Esophagus squamous epithelium (tissue), 5 donors: ENCODE measurements around the gene ANXA5. TPM values are rescaled to one million over a fixed set of nuclear protein-coding genes. Genes with fewer than 3 reads are reported as not detected.
A peak's percentile ranks its signal among the peaks of the same experiment; 100 is the strongest.

ENCODE experiments used
- DNase-seq: peaks from one replicate; lab custom pipeline; 2025; lab: John Stamatoyannopoulos, UW
- H3K27ac ChIP-seq, 4 donors: fragments of 200-600 bp; sonication (generic); one replicate each; pipeline ENCODE4 v1.5.1; 2016 to 2019; ENCODE audit warnings: mild to moderate bottlenecking in 1 of 4
- H3K27me3 ChIP-seq, 4 donors: fragments of 200-600 bp; sonication (generic); 1 replicate in 3 of 4; 2 replicates in 1 of 4; pipeline versions ENCODE4 v1.5.1 to v1.6.0; 2017 to 2021; ENCODE audit warnings: antibody characterized with exemption in 1 of 4
- H3K36me3 ChIP-seq, 3 donors: fragments of 200-600 bp; sonication (generic); one replicate each; pipeline ENCODE4 v1.5.1; 2016 to 2019
- H3K4me1 ChIP-seq, 3 donors: fragments of 200-600 bp; sonication (generic); one replicate each; pipeline ENCODE4 v1.5.1; 2017 to 2019
- H3K4me3 ChIP-seq, 4 donors: fragments of 200-600 bp; sonication (generic); 1 replicate in 3 of 4; 2 replicates in 1 of 4; pipeline ENCODE4 v1.5.1; 2016 to 2019; ENCODE audit warnings: mild to moderate bottlenecking in 2 of 4, moderate library complexity in 1 of 4
- H3K9me3 ChIP-seq, 3 donors: fragments of 200-600 bp; sonication (generic); one replicate each; pipeline ENCODE4 v1.5.1; 2016 to 2019
- CTCF ChIP-seq, 6 experiments: fragments of 450-650 bp in 4 of 6; fragments of 200-600 bp in 2 of 6; sonication (generic) in 2 of 6; IDR thresholded peaks; one replicate each; pipeline ENCODE4 v1.5.1; 2016 to 2019; ENCODE audit warnings: antibody characterized with exemption in 6 of 6, mild to moderate bottlenecking in 4 of 6, moderate library complexity in 4 of 6
- POLR2A ChIP-seq, 4 donors: fragments of 450-650 bp; IDR thresholded peaks; one replicate each; pipeline ENCODE4 v1.6.1; 2017; ENCODE audit warnings: antibody characterized with exemption in 4 of 4, mild to moderate bottlenecking in 4 of 4, moderate library complexity in 3 of 4
- WGBS, 2 donors: methylation state at CpG; one replicate each; pipeline ENCODE4 v1.1.5; 2018; 5-methylcytosine and 5-hydroxymethylcytosine counted together
- intact Hi-C: fragments of 100-400 bp; cut with DNase I; formaldehyde crosslinking; loops from one replicate; pipeline ENCODE4 v1.15.0; 2022
- total RNA-seq, 4 donors: library from RNA; depleted of rRNA; stranded (reverse); fragments of >200 nt; gene quantifications; one replicate each; pipeline ENCODE4 v1.1.0, GENCODE V29; 2016
- donor health status: DM: yes; HTN: yes; CAD: no.

ANXA5 gene
- total RNA-seq, 4 donors from 2014 or later, result 50.4 to 153 (median 117) TPM

DNA sequence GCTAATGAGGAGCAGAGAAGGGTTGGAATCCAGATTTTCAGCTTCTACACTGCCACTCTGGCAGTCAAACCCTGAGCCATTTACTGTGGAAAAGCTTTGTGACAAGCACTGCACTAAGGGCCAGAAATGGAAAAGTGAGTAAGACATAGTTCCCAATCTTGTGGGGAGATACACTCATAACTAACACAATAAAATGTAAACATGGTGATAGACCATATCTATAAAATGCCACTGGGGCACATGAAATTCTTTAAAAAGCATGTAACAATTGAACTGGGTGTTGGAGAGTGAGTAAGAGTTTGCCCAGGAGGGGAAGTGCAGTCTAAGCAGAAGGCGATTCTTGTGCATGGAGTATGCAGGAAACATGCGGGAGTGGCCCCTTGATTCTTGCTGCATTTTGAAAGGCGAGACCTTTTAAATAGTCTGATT is 32.0 kb upstream of the ANXA5 start:
- WGBS, 2 donors, result 35 to 70% methylated on average over 3 of the region's 3 CpGs
- intact Hi-C loops, result no loop called here
- Histone ChIP-seq H3K36me3 (no peaks in the 10 kb centered on the region), H3K4me1 (no peaks in the 10 kb centered on the region), H3K4me3 (no peak overlapping the region), H3K27me3 (no peaks in the 10 kb centered on the region), H3K9me3 (no peaks in the 10 kb centered on the region), H3K27ac (no peak overlapping the region)
- no peak for DNase-seq
- no peak for TF ChIP-seq POLR2A (IDR thresholded peaks at IDR 0.05)
- no peak for TF ChIP-seq CTCF (IDR thresholded peaks at IDR 0.05)

DNA sequence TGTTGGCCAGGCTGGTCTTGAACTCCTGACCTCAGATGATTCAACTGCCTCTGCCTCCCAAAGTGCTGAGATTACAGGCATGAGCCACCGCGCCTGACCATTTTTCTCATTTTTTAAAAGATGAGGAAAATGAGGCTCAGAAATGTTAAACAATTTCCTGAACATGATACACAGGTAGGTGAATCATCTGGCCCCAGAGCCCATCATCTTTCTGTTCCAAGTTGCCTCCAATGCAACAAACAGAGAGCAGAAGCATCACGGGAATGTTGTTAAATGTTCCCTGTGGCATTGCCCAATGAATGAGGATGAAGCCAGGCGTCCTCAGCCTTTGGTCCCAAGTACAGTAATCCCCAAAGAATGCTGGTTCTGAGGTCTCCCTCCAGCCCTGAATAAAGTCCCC is 31.3 kb upstream of the ANXA5 start:
- H3K4me3 ChIP-seq, result no peak overlapping the region
- no peak overlapping the region for H3K27ac ChIP-seq
- no peaks in the 10 kb centered on the region for H3K4me1 ChIP-seq
- TF ChIP-seq CTCF (IDR thresholded peaks at IDR 0.05) (no peak), POLR2A (IDR thresholded peaks at IDR 0.05) (no peak)
- H3K36me3 ChIP-seq, result no peaks in the 10 kb centered on the region
- no peak for DNase-seq
- 62 to 66% methylated on average over 3 to 4 of the region's 4 CpGs for WGBS, 2 donors
- H3K9me3 ChIP-seq, result no peaks in the 10 kb centered on the region
- H3K27me3 ChIP-seq, result no peaks in the 10 kb centered on the region
- intact Hi-C loops, result no loop called here

GRCh38 chr4:121726642-121727268 is 30.0 kb upstream of the ANXA5 start:
- TF ChIP-seq POLR2A (IDR thresholded peaks at IDR 0.05), result no peak
- peak in 5 of 6 experiments; percentile 56 to 70 (median 64) for TF ChIP-seq CTCF (IDR thresholded peaks at IDR 0.05)
- DNase-seq, result no peak
- H3K36me3 ChIP-seq, result no peaks in the 10 kb centered on the region
- H3K9me3 ChIP-seq, result no peaks in the 10 kb centered on the region
- no peaks in the 10 kb centered on the region for H3K4me1 ChIP-seq
- no peaks in the 10 kb centered on the region for H3K27me3 ChIP-seq
- no peak overlapping the region for H3K27ac ChIP-seq
- H3K4me3 ChIP-seq, result no peak overlapping the region
- intact Hi-C loops, result no loop called here
- 41 to 42% methylated on average over 3 of the region's 3 CpGs for WGBS, 2 donors

- intact Hi-C loops, result no loop called here
- Histone ChIP-seq H3K4me1 (no peaks in the 10 kb centered on the region), H3K36me3 (no peaks in the 10 kb centered on the region), H3K9me3 (no peaks in the 10 kb centered on the region), H3K27ac (no peak overlapping the region), H3K4me3 (no peak overlapping the region), H3K27me3 (no peaks in the 10 kb centered on the region)
- no peak for DNase-seq
- 79 to 94% methylated on average over 1 of the region's 1 CpG for WGBS, 2 donors
- TF ChIP-seq POLR2A (IDR thresholded peaks at IDR 0.05) (no peak), CTCF (IDR thresholded peaks at IDR 0.05) (no peak)
Observed at GRCh38 chr4:121724671-121725070, 27.9 kb upstream of the ANXA5 start.

DNA sequence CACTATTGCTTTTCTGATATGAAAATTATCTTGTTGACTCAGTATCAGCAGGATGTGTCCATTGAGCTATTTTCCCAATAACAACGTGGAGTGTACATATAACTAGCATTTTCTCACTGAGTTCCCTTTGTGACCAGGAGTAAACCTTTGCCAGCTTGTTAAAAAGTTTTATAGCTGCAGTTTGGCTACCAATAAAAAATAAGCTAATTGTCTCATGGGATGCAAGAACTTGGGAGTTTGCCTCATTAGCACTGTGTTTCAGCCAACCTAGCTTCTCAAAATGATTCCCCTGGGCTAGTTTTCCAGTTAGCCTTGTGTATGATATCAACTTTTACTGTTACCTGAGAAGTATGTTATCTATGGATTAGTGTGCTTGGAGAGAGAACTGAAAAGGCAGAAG is 24.9 kb upstream of the ANXA5 start:
- H3K27ac ChIP-seq, result no peak overlapping the region
- H3K9me3 ChIP-seq, result no peaks in the 10 kb centered on the region
- H3K4me3 ChIP-seq, result no peak overlapping the region
- no peak for TF ChIP-seq POLR2A (IDR thresholded peaks at IDR 0.05)
- TF ChIP-seq CTCF (IDR thresholded peaks at IDR 0.05), result no peak
- 38 to 68% methylated on average over 1 of the region's 1 CpG for WGBS, 2 donors
- intact Hi-C loops, result no loop called here
- no peaks in the 10 kb centered on the region for H3K27me3 ChIP-seq
- no peaks in the 10 kb centered on the region for H3K36me3 ChIP-seq
- no peaks in the 10 kb centered on the region for H3K4me1 ChIP-seq
- no peak for DNase-seq
